Osteocyte (in vitro differentiated cells): ENCODE results near the gene OR4K5. TPM values are rescaled to one million over a fixed set of nuclear protein-coding genes. Genes with fewer than 3 reads are reported as not detected.

Experiments used
- DNase-seq: peaks from one replicate; pipeline ENCODE4 v3.0.0; 2021; ENCODE audit warnings: mixed read lengths; ENCODE audit not compliant: unreplicated experiment; ENCODE audit errors: extremely low spot score
- H3K27ac Mint-ChIP-seq: one replicate; pipeline ENCODE4 v1.8.0; 2021; ENCODE audit warnings: mild to moderate bottlenecking, mixed read lengths; ENCODE audit not compliant: unreplicated experiment
- H3K27me3 Mint-ChIP-seq: one replicate; pipeline ENCODE4 v1.8.0; 2021; ENCODE audit warnings: mixed read lengths; ENCODE audit not compliant: unreplicated experiment
- H3K36me3 Mint-ChIP-seq: one replicate; pipeline ENCODE4 v1.8.0; 2021; ENCODE audit warnings: mixed read lengths; ENCODE audit not compliant: unreplicated experiment
- H3K4me1 Mint-ChIP-seq: one replicate; pipeline ENCODE4 v1.8.0; 2021; ENCODE audit warnings: mixed read lengths; ENCODE audit not compliant: unreplicated experiment
- H3K4me3 Mint-ChIP-seq: one replicate; pipeline ENCODE4 v1.8.0; 2021; ENCODE audit warnings: mild to moderate bottlenecking, moderate library complexity, mixed read lengths; ENCODE audit not compliant: unreplicated experiment
- H3K9me3 Mint-ChIP-seq: one replicate; pipeline ENCODE4 v1.8.0; 2021; ENCODE audit warnings: mixed read lengths; ENCODE audit not compliant: unreplicated experiment
- total RNA-seq: library from RNA; stranded (reverse); gene quantifications from 2 replicates; pipeline ENCODE4 v1.2.1, GENCODE V29; 2021
- TF ChIP-seq, protein P1 (sequence below): fragments of 200-600 bp; sonication (generic); IDR thresholded peaks from 2 replicates; pipeline ENCODE4 v1.5.0; 2021; ENCODE audit warnings: antibody characterized with exemption, mild to moderate bottlenecking, moderate library complexity

The OR4K5 gene
- total RNA-seq, 1 donor from 2014 or later, result not detected

DNA sequence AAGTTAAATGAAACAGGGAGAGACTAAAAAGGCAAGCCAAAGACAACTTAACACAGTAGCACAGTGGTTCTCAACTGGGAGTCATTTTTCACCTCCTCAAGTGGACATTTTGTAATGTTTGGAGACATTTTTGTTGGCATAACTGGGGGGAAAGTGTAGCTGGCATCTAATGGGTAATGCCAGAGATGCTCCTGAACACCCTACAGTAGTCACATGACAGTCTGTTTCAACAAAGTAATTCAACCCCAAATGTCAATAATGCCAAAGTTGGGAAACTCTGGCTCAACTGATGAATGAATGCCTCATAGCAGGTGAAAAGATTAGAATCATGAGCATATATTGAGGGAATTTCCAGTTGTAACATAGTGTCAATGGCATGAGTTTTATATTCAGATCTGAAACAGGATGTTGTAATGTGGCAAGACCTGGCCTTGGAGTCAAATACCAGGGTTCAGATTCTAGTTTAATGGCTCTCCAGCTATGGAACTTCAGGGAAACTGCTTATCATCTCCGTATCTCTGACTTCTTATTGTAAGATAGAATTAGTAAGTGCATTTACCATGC lies 2.4 kb upstream of the OR4K5 start:
- H3K36me3 Mint-ChIP-seq, result no peaks in the 10 kb centered on the region
- TF ChIP-seq, protein P1, sequence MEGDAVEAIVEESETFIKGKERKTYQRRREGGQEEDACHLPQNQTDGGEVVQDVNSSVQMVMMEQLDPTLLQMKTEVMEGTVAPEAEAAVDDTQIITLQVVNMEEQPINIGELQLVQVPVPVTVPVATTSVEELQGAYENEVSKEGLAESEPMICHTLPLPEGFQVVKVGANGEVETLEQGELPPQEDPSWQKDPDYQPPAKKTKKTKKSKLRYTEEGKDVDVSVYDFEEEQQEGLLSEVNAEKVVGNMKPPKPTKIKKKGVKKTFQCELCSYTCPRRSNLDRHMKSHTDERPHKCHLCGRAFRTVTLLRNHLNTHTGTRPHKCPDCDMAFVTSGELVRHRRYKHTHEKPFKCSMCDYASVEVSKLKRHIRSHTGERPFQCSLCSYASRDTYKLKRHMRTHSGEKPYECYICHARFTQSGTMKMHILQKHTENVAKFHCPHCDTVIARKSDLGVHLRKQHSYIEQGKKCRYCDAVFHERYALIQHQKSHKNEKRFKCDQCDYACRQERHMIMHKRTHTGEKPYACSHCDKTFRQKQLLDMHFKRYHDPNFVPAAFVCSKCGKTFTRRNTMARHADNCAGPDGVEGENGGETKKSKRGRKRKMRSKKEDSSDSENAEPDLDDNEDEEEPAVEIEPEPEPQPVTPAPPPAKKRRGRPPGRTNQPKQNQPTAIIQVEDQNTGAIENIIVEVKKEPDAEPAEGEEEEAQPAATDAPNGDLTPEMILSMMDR, result no peak
- peaks cover 7% of the 10 kb centered on the region for H3K9me3 Mint-ChIP-seq
- DNase-seq, result no peak
- H3K4me3 Mint-ChIP-seq, result no peak overlapping the region
- no peaks in the 10 kb centered on the region for H3K4me1 Mint-ChIP-seq
- H3K27ac Mint-ChIP-seq, result no peak overlapping the region
- H3K27me3 Mint-ChIP-seq, result no peaks in the 10 kb centered on the region

DNA sequence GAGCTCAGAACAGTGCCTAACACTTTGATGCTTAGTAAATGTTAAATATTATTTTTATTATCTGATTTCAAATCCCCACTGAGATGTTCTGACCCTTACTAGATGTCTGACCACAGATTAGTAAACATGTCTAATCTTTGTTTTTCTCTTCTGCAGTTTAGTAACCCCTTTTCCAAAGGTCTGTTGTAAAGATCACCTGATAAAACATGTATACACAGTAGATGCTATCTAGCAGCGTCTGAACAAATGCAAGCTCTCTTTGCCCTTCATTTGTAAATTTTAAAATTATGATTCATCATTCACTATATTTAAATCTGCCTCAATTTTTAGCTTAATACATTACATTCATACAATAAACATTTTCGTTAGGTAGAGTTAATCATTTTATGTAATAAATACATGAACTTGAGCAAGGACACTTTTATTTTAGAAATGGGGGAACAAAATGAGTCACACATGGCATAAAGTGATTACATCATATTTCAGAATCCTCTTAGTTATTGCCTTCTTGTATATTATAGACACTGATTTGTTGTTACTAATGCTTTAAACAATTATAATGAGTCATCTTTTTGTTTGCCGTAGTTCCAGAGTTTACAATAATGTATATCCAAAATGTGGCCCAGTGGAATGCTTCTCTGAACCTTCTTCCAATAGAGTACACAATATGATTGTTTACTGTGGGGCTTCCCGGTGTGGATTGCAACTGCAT lies 1.7 kb upstream of the OR4K5 start:
- Mint-ChIP-seq H3K36me3 (no peaks in the 10 kb centered on the region), H3K4me1 (no peaks in the 10 kb centered on the region), H3K9me3 (peaks cover under 1% of the 10 kb centered on the region), H3K27me3 (no peaks in the 10 kb centered on the region), H3K27ac (no peak overlapping the region), H3K4me3 (no peak overlapping the region)
- TF ChIP-seq, protein P1, result no peak
- DNase-seq, result no peak

DNA sequence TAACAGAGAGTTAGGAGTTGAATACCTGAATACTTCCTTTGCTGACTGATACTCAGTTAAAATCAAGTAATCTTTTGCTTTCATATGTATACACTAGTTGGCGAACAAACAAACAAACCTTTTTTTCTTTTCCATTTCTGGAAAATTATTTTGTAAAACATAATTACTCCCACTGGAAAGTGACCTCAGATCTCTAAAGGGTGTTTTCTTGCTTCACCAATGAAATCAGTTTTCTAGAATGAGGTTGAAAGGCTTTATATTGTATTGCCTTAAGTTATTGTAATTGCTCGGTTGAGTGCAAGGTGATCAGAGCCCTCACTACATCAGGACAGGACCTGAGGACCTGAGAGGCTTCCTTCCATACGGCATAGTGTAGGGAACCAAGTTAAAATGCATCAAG lies 10.2 kb downstream of the OR4K5 start, which contains the start of gene OR4K1:
OR4K1 (plus strand) TSS at position 301 of the 400 bp plus-strand sequence. CDS start 4,750 bp downstream, outside the sequence.
- TF ChIP-seq, protein P1, result no peak
- H3K36me3 Mint-ChIP-seq, result no peaks in the 10 kb centered on the region
- H3K4me1 Mint-ChIP-seq, result no peaks in the 10 kb centered on the region
- H3K9me3 Mint-ChIP-seq, result peaks cover 44% of the 10 kb centered on the region
- no peak within 1 kb of the TSS for H3K27ac Mint-ChIP-seq
- DNase-seq, result no peak
- H3K27me3 Mint-ChIP-seq, result no peaks in the 10 kb centered on the region
- H3K4me3 Mint-ChIP-seq, result no peak within 1 kb of the TSS

DNA sequence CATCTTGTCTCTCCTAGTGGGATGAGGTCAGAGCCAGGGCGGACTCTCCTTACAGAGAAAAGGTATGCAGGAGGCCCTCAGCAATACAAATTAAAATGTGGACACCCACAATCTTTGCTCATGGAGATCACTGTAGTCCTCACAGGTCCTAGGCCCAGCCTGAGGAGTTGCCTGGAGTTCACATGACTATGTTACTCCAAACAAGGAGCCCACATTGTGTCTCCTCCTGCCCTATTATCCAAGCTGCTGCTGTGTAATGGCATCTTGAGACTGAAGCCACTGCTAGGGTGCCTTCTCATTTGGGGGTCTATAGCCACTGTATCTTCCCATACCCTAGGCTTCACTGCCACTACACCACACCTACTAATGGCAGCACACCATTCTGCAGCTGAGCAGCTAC lies 21.3 kb downstream of the OR4K5 start:
- Mint-ChIP-seq H3K4me3 (no peak overlapping the region), H3K27me3 (no peaks in the 10 kb centered on the region), H3K36me3 (no peaks in the 10 kb centered on the region), H3K27ac (no peak overlapping the region), H3K9me3 (peaks cover 30% of the 10 kb centered on the region), H3K4me1 (no peaks in the 10 kb centered on the region)
- TF ChIP-seq, protein P1, result no peak
- no peak for DNase-seq

DNA sequence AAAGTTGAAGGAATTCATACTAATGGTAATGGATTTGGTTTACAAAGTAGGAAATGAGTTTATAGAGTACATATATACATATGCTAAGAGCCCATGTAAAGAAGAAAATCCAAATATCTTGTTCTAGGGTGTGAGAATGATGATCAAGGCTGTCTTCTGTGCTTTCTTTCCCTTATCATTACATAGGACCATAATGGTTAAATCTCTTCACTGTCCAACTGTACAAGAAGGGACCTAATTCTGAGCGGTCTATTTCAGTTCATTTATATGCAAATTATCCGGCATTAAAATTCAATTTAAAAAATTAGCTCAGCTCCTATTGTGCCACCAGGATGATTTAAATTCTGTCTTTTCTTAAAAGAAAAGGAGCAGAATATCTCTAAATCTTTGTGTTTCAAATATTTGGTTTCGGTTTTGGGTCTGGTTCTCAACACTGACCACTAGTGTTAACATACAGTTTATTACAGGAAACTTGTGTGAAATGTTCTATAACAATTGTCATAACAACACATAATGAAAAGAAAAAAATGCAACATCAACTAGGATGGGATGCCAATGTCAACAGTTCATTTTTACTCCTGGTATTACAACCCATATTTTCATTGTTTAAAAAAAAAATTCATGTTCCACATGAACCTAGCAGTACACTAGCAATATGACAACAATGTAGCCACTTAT lies 27.1 kb downstream of the OR4K5 start:
- Mint-ChIP-seq H3K4me1 (no peaks in the 10 kb centered on the region), H3K9me3 (peaks cover 25% of the 10 kb centered on the region), H3K27ac (no peak overlapping the region), H3K27me3 (no peaks in the 10 kb centered on the region), H3K4me3 (no peak overlapping the region), H3K36me3 (no peaks in the 10 kb centered on the region)
- TF ChIP-seq, protein P1, result no peak
- DNase-seq, result no peak
